Loucy (cell line): ENCODE measurements around the gene TMEM132C.

Experiments used
- H2AFZ ChIP-seq: fragments of 200-600 bp; sonication (generic); 2 replicates; pipeline ENCODE4 v1.6.0; 2016; ENCODE audit warnings: antibody characterized with exemption, mild to moderate bottlenecking, low read length, moderate library complexity
- H3F3A ChIP-seq: fragments of 200-600 bp; 2 replicates; pipeline ENCODE4 v1.6.0; 2016; ENCODE audit warnings: antibody characterized with exemption, low read depth, mild to moderate bottlenecking
- H3K27me3 ChIP-seq: fragments of 200-600 bp; sonication (generic); 2 replicates; pipeline ENCODE4 v1.6.1; 2014; ENCODE audit warnings: low read length, mild to moderate bottlenecking; ENCODE audit not compliant: insufficient read depth, poor library complexity, severe bottlenecking
- H3K36me3 ChIP-seq: fragments of 200-600 bp; sonication (generic); 2 replicates; pipeline ENCODE4 v1.6.1; 2016; ENCODE audit warnings: low read length; ENCODE audit not compliant: insufficient read depth
- H3K4me1 ChIP-seq: fragments of 200-600 bp; sonication (generic); 2 replicates; pipeline ENCODE4 v1.5.1; 2014; ENCODE audit warnings: low read length, mild to moderate bottlenecking; ENCODE audit not compliant: insufficient read depth, poor library complexity, severe bottlenecking
- H3K4me2 ChIP-seq: fragments of 200-600 bp; sonication (generic); 2 replicates; pipeline ENCODE4 v1.6.0; 2014; ENCODE audit warnings: antibody characterized with exemption, low read length, low read depth, mild to moderate bottlenecking; ENCODE audit not compliant: poor library complexity, severe bottlenecking
- H3K4me3 ChIP-seq: fragments of 200-600 bp; sonication (generic); 2 replicates; pipeline ENCODE4 v1.5.1; 2014; ENCODE audit warnings: low read length, mild to moderate bottlenecking, mixed read lengths; ENCODE audit not compliant: poor library complexity, severe bottlenecking
- H3K79me2 ChIP-seq: fragments of 200-600 bp; sonication (generic); 2 replicates; pipeline ENCODE4 v1.6.1; 2014; ENCODE audit warnings: low read length; ENCODE audit not compliant: insufficient read depth
- H3K9ac ChIP-seq: fragments of 200-600 bp; sonication (generic); 2 replicates; pipeline ENCODE4 v1.6.0; 2014; ENCODE audit warnings: mild to moderate bottlenecking, low read depth, low read length, moderate library complexity; ENCODE audit not compliant: poor library complexity, severe bottlenecking
- H3K9me2 ChIP-seq: fragments of 200-600 bp; sonication (generic); replicated peaks from 2 replicates; pipeline ENCODE4 v1.6.1; 2016; ENCODE audit warnings: low read depth, low read length, mixed read lengths
- H3K9me3 ChIP-seq: fragments of 200-600 bp; sonication (generic); 2 replicates; pipeline ENCODE4 v1.6.1; 2014; ENCODE audit warnings: mild to moderate bottlenecking, antibody characterized with exemption, low read length, low read depth; ENCODE audit not compliant: insufficient read depth
- H4K20me1 ChIP-seq: fragments of 200-600 bp; sonication (generic); 2 replicates; pipeline ENCODE4 v1.6.0; 2014; ENCODE audit warnings: antibody characterized with exemption, low read length, mild to moderate bottlenecking; ENCODE audit not compliant: insufficient read depth, poor library complexity, severe bottlenecking
- EZH2phosphoT487 ChIP-seq: fragments of 200-600 bp; IDR thresholded peaks from 2 replicates; pipeline ENCODE4 v1.6.1; 2018; ENCODE audit warnings: antibody characterized with exemption, mild to moderate bottlenecking, moderate library complexity, borderline replicate concordance
- TF ChIP-seq, protein P1 (sequence below): fragments of 200-600 bp; sonication (generic); conservative IDR thresholded peaks from 2 replicates; pipeline ENCODE4 v1.5.1; 2014; ENCODE audit warnings: mild to moderate bottlenecking, antibody characterized with exemption, low read length

The TMEM132C gene

DNA sequence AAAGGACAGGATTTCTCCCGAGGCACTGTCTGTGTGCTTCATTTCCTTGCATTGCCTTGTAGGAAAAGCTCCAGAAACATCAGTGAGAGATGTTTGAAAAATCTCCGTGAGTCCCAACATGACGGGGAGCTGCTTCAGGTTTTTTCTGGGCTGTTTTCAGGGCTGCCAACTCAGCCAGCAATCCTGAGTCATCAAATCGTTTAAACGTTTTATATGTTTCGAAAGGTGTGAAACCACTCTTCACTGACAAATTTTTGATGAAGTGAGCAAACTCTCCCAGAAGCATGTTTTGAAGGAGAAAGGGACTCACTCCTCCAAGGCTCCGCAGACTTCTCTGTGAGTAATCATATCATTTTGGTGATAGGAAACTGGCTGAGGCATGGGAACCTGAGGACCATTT is 240.5 kb downstream of the TMEM132C start:
- Histone ChIP-seq H2AFZ (no peak overlapping the region), H3K4me3 (no peak overlapping the region), H4K20me1 (no peaks in the 10 kb centered on the region), H3K27me3 (no peaks in the 10 kb centered on the region), H3F3A (no peaks in the 10 kb centered on the region), H3K9ac (no peak overlapping the region), H3K9me3 (peaks cover 9% of the 10 kb centered on the region; the same call in 1 of the 2 replicates), H3K36me3 (no peaks in the 10 kb centered on the region), H3K4me2 (no peak overlapping the region), H3K79me2 (no peaks in the 10 kb centered on the region), H3K4me1 (no peaks in the 10 kb centered on the region), H3K9me2 (no peaks in the 10 kb centered on the region)
- TF ChIP-seq, protein P1, sequence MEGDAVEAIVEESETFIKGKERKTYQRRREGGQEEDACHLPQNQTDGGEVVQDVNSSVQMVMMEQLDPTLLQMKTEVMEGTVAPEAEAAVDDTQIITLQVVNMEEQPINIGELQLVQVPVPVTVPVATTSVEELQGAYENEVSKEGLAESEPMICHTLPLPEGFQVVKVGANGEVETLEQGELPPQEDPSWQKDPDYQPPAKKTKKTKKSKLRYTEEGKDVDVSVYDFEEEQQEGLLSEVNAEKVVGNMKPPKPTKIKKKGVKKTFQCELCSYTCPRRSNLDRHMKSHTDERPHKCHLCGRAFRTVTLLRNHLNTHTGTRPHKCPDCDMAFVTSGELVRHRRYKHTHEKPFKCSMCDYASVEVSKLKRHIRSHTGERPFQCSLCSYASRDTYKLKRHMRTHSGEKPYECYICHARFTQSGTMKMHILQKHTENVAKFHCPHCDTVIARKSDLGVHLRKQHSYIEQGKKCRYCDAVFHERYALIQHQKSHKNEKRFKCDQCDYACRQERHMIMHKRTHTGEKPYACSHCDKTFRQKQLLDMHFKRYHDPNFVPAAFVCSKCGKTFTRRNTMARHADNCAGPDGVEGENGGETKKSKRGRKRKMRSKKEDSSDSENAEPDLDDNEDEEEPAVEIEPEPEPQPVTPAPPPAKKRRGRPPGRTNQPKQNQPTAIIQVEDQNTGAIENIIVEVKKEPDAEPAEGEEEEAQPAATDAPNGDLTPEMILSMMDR = no peak
- TF ChIP-seq EZH2phosphoT487 = no peak

DNA sequence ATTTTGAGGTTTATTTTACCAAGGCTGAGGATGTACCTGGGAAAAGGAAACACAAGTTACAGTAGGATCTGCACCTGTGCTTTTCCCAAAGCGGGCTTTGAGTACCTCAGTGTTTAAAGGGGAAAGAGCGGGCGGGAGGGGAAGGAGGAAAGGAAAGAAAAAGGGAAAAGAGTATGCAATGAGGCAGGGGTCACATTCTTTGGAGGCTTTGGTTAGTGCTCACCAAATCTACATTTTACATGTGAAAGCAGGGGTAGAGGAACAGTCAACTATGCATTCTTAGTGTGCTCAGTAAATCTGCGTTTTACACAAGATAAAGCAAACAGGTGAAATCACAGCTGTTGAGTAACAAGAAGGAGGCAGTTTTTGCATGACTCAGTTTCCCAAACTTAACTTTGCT is 242.2 kb downstream of the TMEM132C start:
- TF ChIP-seq, protein P1 = no peak
- no peak for TF ChIP-seq EZH2phosphoT487
- Histone ChIP-seq H3K9ac (no peak overlapping the region), H3K36me3 (no peaks in the 10 kb centered on the region), H3K27me3 (no peaks in the 10 kb centered on the region), H3K4me3 (no peak overlapping the region), H3K79me2 (no peaks in the 10 kb centered on the region), H3K4me1 (no peaks in the 10 kb centered on the region), H3K9me2 (no peaks in the 10 kb centered on the region), H4K20me1 (no peaks in the 10 kb centered on the region), H3F3A (no peaks in the 10 kb centered on the region), H2AFZ (no peak overlapping the region), H3K4me2 (no peak overlapping the region), H3K9me3 (peaks cover 6% of the 10 kb centered on the region; the same call in 1 of the 2 replicates)

DNA sequence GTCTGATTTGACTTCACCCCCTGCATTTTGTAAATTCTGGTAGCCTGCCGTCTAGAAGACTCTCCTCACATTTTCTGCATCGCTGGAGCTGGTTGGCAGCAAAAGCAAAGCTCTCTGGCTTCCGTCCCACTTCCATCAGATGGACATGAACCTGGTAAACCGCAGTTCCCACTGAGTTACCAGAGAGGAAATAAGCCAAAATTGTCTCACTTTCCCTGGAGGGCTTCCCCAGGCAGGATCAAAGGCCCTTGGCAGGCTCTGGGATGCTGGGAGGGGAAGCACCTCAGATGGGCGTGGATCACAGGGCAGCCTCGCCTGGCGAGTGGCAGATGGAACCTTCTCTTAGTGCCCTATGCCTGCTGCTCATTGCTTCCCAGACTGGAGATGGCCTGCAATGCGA is 243.5 kb downstream of the TMEM132C start:
- no peaks in the 10 kb centered on the region for H3K79me2 ChIP-seq
- no peak overlapping the region for H2AFZ ChIP-seq
- no peaks in the 10 kb centered on the region for H3K4me1 ChIP-seq
- no peak overlapping the region for H3K9ac ChIP-seq
- TF ChIP-seq EZH2phosphoT487 = no peak
- TF ChIP-seq, protein P1 = no peak
- peaks cover 5% of the 10 kb centered on the region; the same call in 1 of the 2 replicates for H3K9me3 ChIP-seq
- H3K4me2 ChIP-seq = no peak overlapping the region
- no peak overlapping the region for H3K4me3 ChIP-seq
- H3K9me2 ChIP-seq = no peaks in the 10 kb centered on the region
- no peaks in the 10 kb centered on the region for H3K27me3 ChIP-seq
- H3K36me3 ChIP-seq = no peaks in the 10 kb centered on the region
- no peaks in the 10 kb centered on the region for H3F3A ChIP-seq
- no peaks in the 10 kb centered on the region for H4K20me1 ChIP-seq
